ENCODE data around the gene MPI. TPM values are rescaled to one million over a fixed set of nuclear protein-coding genes. Genes with fewer than 3 reads are reported as not detected.

The MPI gene
- total RNA-seq, 1 donor from 2014 or later: 30.1 TPM

Small RNAs within 50 kb of the gene (microRNA-seq; reads per million reads assigned to microRNA genes)
- gene MIR6882 (ENCODE audit: unreplicated experiment): 1.6 reads per million

Other genes with a start within 250 kb of the MPI start
- 42.9 and 54.2 TPM in 2 replicates for gene EDC3, start 194.0 kb upstream of the MPI start, total RNA-seq
- gene CYP1A1, start 164.5 kb upstream of the MPI start, total RNA-seq: 0.18 and 0.24 TPM in 2 replicates
- not detected in 2 replicates for gene CYP1A2, start 141.2 kb upstream of the MPI start, total RNA-seq
- gene CSK, start 108.0 kb upstream of the MPI start, total RNA-seq: 56.0 and 57.0 TPM in 2 replicates
- not detected in 2 replicates for gene LMAN1L, start 77.2 kb upstream of the MPI start, total RNA-seq
- not detected in 2 replicates for gene CPLX3, start 63.4 kb upstream of the MPI start, total RNA-seq
- gene ULK3, start 46.9 kb upstream of the MPI start, total RNA-seq: 30.6 and 32.4 TPM in 2 replicates
- gene SCAMP2, start 16.7 kb upstream of the MPI start, total RNA-seq: 65.0 and 73.4 TPM in 2 replicates
- 70.4 and 76.5 TPM in 2 replicates for gene FAM219B, start 16.8 kb downstream of the MPI start, total RNA-seq
- gene COX5A, start 48.0 kb downstream of the MPI start, total RNA-seq: 152 and 154 TPM in 2 replicates
- gene RPP25, start 66.7 kb downstream of the MPI start, total RNA-seq: 19.8 and 20.1 TPM in 2 replicates
- 23.5 and 24.1 TPM in 2 replicates for gene SCAMP5, start 105.5 kb downstream of the MPI start, total RNA-seq
- gene PPCDC, start 133.5 kb downstream of the MPI start, total RNA-seq: 11.9 and 12.7 TPM in 2 replicates

Data from osteocyte (in vitro differentiated cells).